ENCODE data around the gene S1PR3. TPM values are rescaled to one million over a fixed set of nuclear protein-coding genes. Genes with fewer than 3 reads are reported as not detected.

The S1PR3 gene
- polyA plus RNA-seq, 2 of the 4 experiments (the other 2 are of a cell fraction): 26.4 to 33.7 TPM

- DNase-seq (ENCODE audit: low read depth in 1 of 2, low spot score in 1 of 2): no peak
- Histone ChIP-seq H3K4me3 (no peak overlapping the region), H3K4me1 (no peaks in the 10 kb centered on the region), H3K27ac (no peak overlapping the region), H3K4me2 (no peak overlapping the region), H3K9me3 (no peaks in the 10 kb centered on the region)
- CTCF ChIA-PET: interaction anchor here (1.3 kb wide), 1 partner anchor 301 kb away, joined by 3 read pairs; no protein-coding TSS in a partner anchor
- POLR2A ChIA-PET: no interaction called here
- TF ChIP-seq POLR2AphosphoS2 (conservative IDR thresholded peaks at IDR 0.05; ENCODE audit: low read length): no peak
- no peak for TF ChIP-seq KDM1A (IDR thresholded peaks at IDR 0.05; ENCODE audit: low read depth)
- no peak for FAIRE-seq
- no peak for ATAC-seq
- WGBS (ENCODE audit: missing lambda C conversion rate): 66% methylated on average over 13 of the region's 13 CpGs
Measured at GRCh38 chr9:89012294-89013042, 21.2 kb downstream of the S1PR3 start.

- no peak for TF ChIP-seq ELK1 (IDR thresholded peaks at IDR 0.05; ENCODE audit: low read depth, low read length)
- no peak for TF ChIP-seq KDM5A (IDR thresholded peaks at IDR 0.05)
- no peak for TF ChIP-seq REST (IDR thresholded peaks at IDR 0.05)
- TF ChIP-seq EHMT2 (IDR thresholded peaks at IDR 0.05; ENCODE audit: low read depth): no peak
- TF ChIP-seq RAD21 (conservative IDR thresholded peaks at IDR 0.05 in 1 of 2, IDR thresholded peaks at IDR 0.05 in 1 of 2): no peak
- TF ChIP-seq KDM1A (IDR thresholded peaks at IDR 0.05; ENCODE audit: low read depth): no peak
- TF ChIP-seq RCOR1 (IDR thresholded peaks at IDR 0.05; ENCODE audit: low read depth, low read length): no peak
- no peak for TF ChIP-seq POLR2AphosphoS2 (conservative IDR thresholded peaks at IDR 0.05; ENCODE audit: low read length)
- TF ChIP-seq HOXA7 (CRISPR knock-in tag; IDR thresholded peaks at IDR 0.05): no peak
- no peak for TF ChIP-seq CEBPB (IDR thresholded peaks at IDR 0.05)
- no peak for TF ChIP-seq JUN (IDR thresholded peaks at IDR 0.05)
- TF ChIP-seq RNF2 (IDR thresholded peaks at IDR 0.05; ENCODE audit: borderline replicate concordance, low read depth): no peak
- TF ChIP-seq HDAC2 (IDR thresholded peaks at IDR 0.05): no peak
- TF ChIP-seq BHLHE40 (IDR thresholded peaks at IDR 0.05; ENCODE audit: low read depth, low read length): no peak
- TF ChIP-seq HMGXB4 (CRISPR knock-in tag; IDR thresholded peaks at IDR 0.05; ENCODE audit: borderline replicate concordance): no peak
- TF ChIP-seq PHF8 (IDR thresholded peaks at IDR 0.05; ENCODE audit: borderline replicate concordance, low read depth): no peak
- no peak for TF ChIP-seq MAZ (IDR thresholded peaks at IDR 0.05; ENCODE audit: borderline replicate concordance, low read depth, low read length)
- TF ChIP-seq FOSB (CRISPR knock-in tag; IDR thresholded peaks at IDR 0.05): no peak
- no peak for TF ChIP-seq FOSL2 (IDR thresholded peaks at IDR 0.05)
- TF ChIP-seq FOSL2 (CRISPR knock-in tag; IDR thresholded peaks at IDR 0.05): no peak
- no peak for TF ChIP-seq ZNF302 (CRISPR knock-in tag; IDR thresholded peaks at IDR 0.05)
- no peak for ATAC-seq
- Histone ChIP-seq H3K4me3 (no peak overlapping the region), H3K27ac (no peak overlapping the region), H3K9me3 (no peaks in the 10 kb centered on the region), H3K4me2 (no peak overlapping the region), H3K4me1 (no peaks in the 10 kb centered on the region)
- ChIA-PET CTCF (no interaction called here), POLR2A (no interaction called here)
- FAIRE-seq: no peak
- 50% methylated on average over 1 of the region's 1 CpG for WGBS (ENCODE audit: missing lambda C conversion rate)
- no peak for DNase-seq (ENCODE audit: low read depth in 1 of 2, low spot score in 1 of 2)
Measured at GRCh38 chr9:89013660-89014059, 22.4 kb downstream of the S1PR3 start.

Data from A549 (cell line).